ENCODE data around the gene HSF4. TPM values are rescaled to one million over a fixed set of nuclear protein-coding genes. Genes with fewer than 3 reads are reported as not detected.

HSF4 gene
- total RNA-seq, 5 donors from 2014 or later (not counting 1 experiment from before 2014, with no cell fraction given) = 22.3 to 66.3 (median 39.1) TPM

GRCh38 chr16:67158637-67159600 lies 5.6 kb upstream of the HSF4 start:
- Histone ChIP-seq H3K27ac (ENCODE audit: low read length) (peak overlapping the region; percentile 98), H3K27me3 (replicated peaks in 1 of 2; ENCODE audit: control insufficient read depth in 2 of 2, extremely low read depth in 1 of 2, insufficient read depth in 2 of 2, low read length in 1 of 2) (peaks cover 6 to 35% of the 10 kb centered on the region in 2 experiments), H3K9me3 (no peaks in the 10 kb centered on the region), H3K4me3 (ENCODE audit: control insufficient read depth in 1 of 2, extremely low read depth in 1 of 2, low read length in 1 of 2) (peak overlapping the region; percentile 96 to 97), H3K36me3 (ENCODE audit: control insufficient read depth in 2 of 2, extremely low read depth in 1 of 2, insufficient read depth in 1 of 2, low read length in 1 of 2) (peaks cover 0 to 3% of the 10 kb centered on the region in 2 donors), H3K4me1 (ENCODE audit: control insufficient read depth in 1 of 2, extremely low read depth in 1 of 2, insufficient read depth in 2 of 2, low read length in 2 of 2) (peaks cover 28 to 93% of the 10 kb centered on the region in 2 experiments)
- H3K4me1 Mint-ChIP-seq = peaks cover 46 to 65% (median 59%) of the 10 kb centered on the region in 3 donors
- DNase-seq (peak; percentile 56 to 88 (median 73)), ATAC-seq (replicated peaks in 1 of 4) (peak; percentile 35 to 53 (median 36))
- peak overlapping the region; percentile 97 to 100 for H3K27ac Mint-ChIP-seq
- 1% methylated on average over 32 of the region's 34 CpGs for WGBS (ENCODE audit: insufficient coverage)
- peaks cover 10 to 11% of the 10 kb centered on the region in 2 donors for H3K27me3 Mint-ChIP-seq
- ChIA-PET POLR2A (interaction anchor here in 1 of 2 donors (0.5 kb wide), 1 partner anchor 137 kb away, joined by 6 read pairs; no protein-coding TSS in a partner anchor), CTCF (interaction anchor here (0.5 to 2.3 kb wide), 7 partner anchors 15 to 205 kb away, joined by 3 to 14 read pairs (median 4); no protein-coding TSS in a partner anchor)
- H3K9me3 Mint-ChIP-seq = no peaks in the 10 kb centered on the region
- peaks cover 6% of the 10 kb centered on the region for H3K36me3 Mint-ChIP-seq
- H3K4me3 Mint-ChIP-seq = peak overlapping the region; percentile 87 to 93 (median 92)

DNA sequence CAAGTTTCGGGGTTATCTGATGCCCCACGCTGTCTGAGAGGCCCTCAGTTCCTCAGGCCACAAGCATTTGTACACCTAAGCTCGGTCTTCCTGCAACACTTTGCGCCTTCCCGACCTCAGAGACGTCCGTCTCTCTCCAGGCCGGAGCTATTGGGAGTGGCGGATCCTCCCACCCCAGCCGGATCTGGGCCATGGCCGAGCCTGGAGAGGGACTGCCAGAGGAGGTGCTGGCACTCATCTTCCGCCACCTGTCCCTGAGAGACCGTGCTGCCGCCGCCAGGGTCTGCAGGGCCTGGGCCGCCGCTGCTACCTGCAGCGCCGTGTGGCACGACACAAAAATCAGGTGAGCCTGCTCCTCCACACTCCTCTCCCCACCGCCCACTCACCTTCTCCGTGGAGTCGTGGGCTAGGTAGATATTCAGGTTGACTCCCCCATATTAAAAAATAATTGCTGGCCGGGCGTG lies 2.9 kb upstream of the HSF4 start:
- H3K9me3 Mint-ChIP-seq = no peaks in the 10 kb centered on the region
- peaks cover 41 to 64% (median 50%) of the 10 kb centered on the region in 3 donors for H3K4me1 Mint-ChIP-seq
- no peak for DNase-seq
- ATAC-seq (replicated peaks in 1 of 4) = no peak
- H3K27me3 Mint-ChIP-seq = peaks cover 13 to 31% of the 10 kb centered on the region in 2 donors
- Histone ChIP-seq H3K9me3 (no peaks in the 10 kb centered on the region), H3K27me3 (replicated peaks in 1 of 2; ENCODE audit: control insufficient read depth in 2 of 2, extremely low read depth in 1 of 2, insufficient read depth in 2 of 2, low read length in 1 of 2) (peaks cover 6 to 59% of the 10 kb centered on the region in 2 experiments), H3K4me3 (ENCODE audit: control insufficient read depth in 1 of 2, extremely low read depth in 1 of 2, low read length in 1 of 2) (peak overlapping the region in 1 of 2 donors; percentile 97), H3K36me3 (ENCODE audit: control insufficient read depth in 2 of 2, extremely low read depth in 1 of 2, insufficient read depth in 1 of 2, low read length in 1 of 2) (no peaks in the 10 kb centered on the region), H3K27ac (ENCODE audit: low read length) (no peak overlapping the region), H3K4me1 (ENCODE audit: control insufficient read depth in 1 of 2, extremely low read depth in 1 of 2, insufficient read depth in 2 of 2, low read length in 2 of 2) (peaks cover 29 to 85% of the 10 kb centered on the region in 2 experiments)
- ChIA-PET CTCF (no interaction called here), POLR2A (no interaction called here)
- H3K4me3 Mint-ChIP-seq = peak overlapping the region; percentile 9 to 87 (median 41)
- WGBS (ENCODE audit: insufficient coverage) = 75% methylated on average over 21 of the region's 25 CpGs
- peaks cover 6% of the 10 kb centered on the region for H3K36me3 Mint-ChIP-seq
- H3K27ac Mint-ChIP-seq = no peak overlapping the region

GRCh38 chr16:67162506-67163163 lies 1.9 kb upstream of the HSF4 start:
- 29% methylated on average over 37 of the region's 44 CpGs for WGBS (ENCODE audit: insufficient coverage)
- Histone ChIP-seq H3K36me3 (ENCODE audit: control insufficient read depth in 2 of 2, extremely low read depth in 1 of 2, insufficient read depth in 1 of 2, low read length in 1 of 2) (no peaks in the 10 kb centered on the region), H3K4me1 (ENCODE audit: control insufficient read depth in 1 of 2, extremely low read depth in 1 of 2, insufficient read depth in 2 of 2, low read length in 2 of 2) (peaks cover 29 to 75% of the 10 kb centered on the region in 2 experiments), H3K27me3 (replicated peaks in 1 of 2; ENCODE audit: control insufficient read depth in 2 of 2, extremely low read depth in 1 of 2, insufficient read depth in 2 of 2, low read length in 1 of 2) (peaks cover 6 to 69% of the 10 kb centered on the region in 2 experiments), H3K4me3 (ENCODE audit: control insufficient read depth in 1 of 2, extremely low read depth in 1 of 2, low read length in 1 of 2) (peak overlapping the region; percentile 16 to 62), H3K27ac (ENCODE audit: low read length) (no peak overlapping the region), H3K9me3 (no peaks in the 10 kb centered on the region)
- ChIA-PET POLR2A (interaction anchor here in 1 of 2 donors (0.9 kb wide), 1 partner anchor 14 kb away, joined by 3 read pairs; no protein-coding TSS in a partner anchor), CTCF (no interaction called here)
- Mint-ChIP-seq H3K4me3 (peak overlapping the region in 2 of 3 donors; percentile 41 to 87), H3K36me3 (peaks cover 4% of the 10 kb centered on the region), H3K27ac (no peak overlapping the region), H3K27me3 (peaks cover 22 to 41% of the 10 kb centered on the region in 2 donors), H3K9me3 (no peaks in the 10 kb centered on the region), H3K4me1 (peaks cover 31 to 55% (median 40%) of the 10 kb centered on the region in 3 donors)
- ATAC-seq (replicated peaks in 1 of 4) = no peak
- no peak for DNase-seq

DNA sequence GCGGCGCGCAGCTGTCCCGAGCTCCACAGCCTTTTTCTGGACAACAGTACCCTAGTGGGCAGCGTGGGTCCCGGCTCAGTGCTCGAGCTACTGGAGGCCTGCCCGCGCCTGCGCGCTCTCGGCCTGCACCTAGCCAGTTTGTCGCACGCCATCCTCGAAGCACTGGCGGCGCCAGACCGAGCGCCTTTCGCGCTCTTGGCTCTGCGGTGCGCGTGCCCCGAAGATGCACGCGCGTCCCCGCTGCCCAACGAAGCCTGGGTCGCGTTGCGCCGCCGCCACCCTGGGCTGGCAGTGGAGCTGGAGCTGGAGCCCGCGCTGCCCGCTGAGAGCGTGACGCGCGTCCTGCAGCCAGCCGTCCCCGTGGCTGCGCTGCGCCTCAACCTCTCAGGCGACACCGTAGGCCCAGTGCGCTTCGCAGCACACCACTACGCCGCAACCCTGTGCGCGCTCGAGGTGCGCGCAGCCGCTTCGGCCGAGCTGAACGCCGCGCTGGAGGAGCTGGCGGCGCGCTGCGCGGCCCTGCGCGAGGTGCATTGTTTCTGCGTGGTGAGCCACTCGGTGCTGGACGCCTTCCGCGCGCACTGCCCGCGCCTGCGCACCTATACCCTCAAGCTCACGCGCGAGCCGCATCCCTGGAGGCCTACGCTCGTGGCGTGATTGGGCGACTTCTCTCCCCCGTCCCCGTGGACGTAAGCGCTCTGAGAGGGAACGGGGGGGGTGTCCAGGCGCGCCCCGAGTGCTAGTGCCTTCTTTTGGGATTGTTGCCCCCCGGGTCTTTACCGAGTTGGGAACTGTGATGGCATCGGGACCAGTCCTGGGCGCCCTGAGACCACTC lies 1.2 kb upstream of the HSF4 start:
- Histone ChIP-seq H3K27ac (ENCODE audit: low read length) (no peak overlapping the region), H3K27me3 (replicated peaks in 1 of 2; ENCODE audit: control insufficient read depth in 2 of 2, extremely low read depth in 1 of 2, insufficient read depth in 2 of 2, low read length in 1 of 2) (peaks cover 6 to 77% of the 10 kb centered on the region in 2 experiments), H3K4me1 (ENCODE audit: control insufficient read depth in 1 of 2, extremely low read depth in 1 of 2, insufficient read depth in 2 of 2, low read length in 2 of 2) (peaks cover 24 to 68% of the 10 kb centered on the region in 2 experiments), H3K9me3 (no peaks in the 10 kb centered on the region), H3K4me3 (ENCODE audit: control insufficient read depth in 1 of 2, extremely low read depth in 1 of 2, low read length in 1 of 2) (peak overlapping the region; percentile 20 to 62), H3K36me3 (ENCODE audit: control insufficient read depth in 2 of 2, extremely low read depth in 1 of 2, insufficient read depth in 1 of 2, low read length in 1 of 2) (no peaks in the 10 kb centered on the region)
- peak in 10 of 35 experiments; percentile 17 to 64 (median 37) for DNase-seq
- POLR2A ChIA-PET = interaction anchor here in 1 of 2 donors (0.9 kb wide), 1 partner anchor 14 kb away, joined by 3 read pairs; no protein-coding TSS in a partner anchor
- Mint-ChIP-seq H3K27ac (no peak overlapping the region), H3K4me3 (peak overlapping the region in 2 of 3 donors; percentile 58 to 87), H3K27me3 (peaks cover 27 to 49% of the 10 kb centered on the region in 2 donors), H3K9me3 (no peaks in the 10 kb centered on the region), H3K4me1 (peaks cover 24 to 49% (median 33%) of the 10 kb centered on the region in 3 donors), H3K36me3 (no peaks in the 10 kb centered on the region)
- WGBS (ENCODE audit: insufficient coverage) = 3% methylated on average over 89 of the region's 99 CpGs
- CTCF ChIA-PET = interaction anchor here in 1 of 2 donors (0.7 kb wide), 1 partner anchor 12 kb away, joined by 3 read pairs; no protein-coding TSS in a partner anchor
- peak in 2 of 4 experiments; percentile 3 for ATAC-seq (replicated peaks in 1 of 4)

GRCh38 chr16:67163999-67164558 lies 466 bp upstream of the HSF4 start:
- peaks cover 17 to 43% (median 26%) of the 10 kb centered on the region in 3 donors for H3K4me1 Mint-ChIP-seq
- H3K4me3 ChIP-seq (ENCODE audit: control insufficient read depth in 1 of 2, extremely low read depth in 1 of 2, low read length in 1 of 2) = peak overlapping the region; percentile 20 to 62
- CTCF ChIA-PET = no interaction called here

More at GRCh38 chr16:67163999-67164558, 466 bp upstream of the HSF4 start:
- ATAC-seq (replicated peaks in 1 of 4) (no peak), DNase-seq (no peak)
- no peaks in the 10 kb centered on the region for H3K36me3 ChIP-seq (ENCODE audit: control insufficient read depth in 2 of 2, extremely low read depth in 1 of 2, insufficient read depth in 1 of 2, low read length in 1 of 2)
- Mint-ChIP-seq H3K9me3 (no peaks in the 10 kb centered on the region), H3K27ac (no peak overlapping the region), H3K36me3 (no peaks in the 10 kb centered on the region), H3K4me3 (peak overlapping the region; percentile 41 to 87 (median 43)), H3K27me3 (peaks cover 29 to 56% of the 10 kb centered on the region in 2 donors)
- WGBS (ENCODE audit: insufficient coverage) = 3% methylated on average over 21 of the region's 34 CpGs
- H3K9me3 ChIP-seq = no peaks in the 10 kb centered on the region
- peaks cover 6 to 84% of the 10 kb centered on the region in 2 experiments for H3K27me3 ChIP-seq (replicated peaks in 1 of 2; ENCODE audit: control insufficient read depth in 2 of 2, extremely low read depth in 1 of 2, insufficient read depth in 2 of 2, low read length in 1 of 2)
- H3K4me1 ChIP-seq (ENCODE audit: control insufficient read depth in 1 of 2, extremely low read depth in 1 of 2, insufficient read depth in 2 of 2, low read length in 2 of 2) = peaks cover 18 to 68% of the 10 kb centered on the region in 2 experiments
- no peak overlapping the region for H3K27ac ChIP-seq (ENCODE audit: low read length)
- POLR2A ChIA-PET = no interaction called here

Data from T-cell (primary cell).